Astrocyte (in vitro differentiated cells and primary cell): Measurements from ENCODE around the gene DOLPP1. TPM values are rescaled to one million over a fixed set of nuclear protein-coding genes. Genes with fewer than 3 reads are reported as not detected.

Experiments
- DNase-seq: peaks from one replicate; pipeline ENCODE4 v3.0.0-alpha.2; 2010; ENCODE audit warnings: low read depth
- FAIRE-seq: peaks from 2 replicates; lab custom pipeline; 2011; peaks lifted over from hg19 to GRCh38; lab: Jason Lieb, UNC
- H2AFZ ChIP-seq: 2 replicates; pipeline ENCODE4 v1.6.0; 2012; ENCODE audit warnings: low read depth, low read length, inconsistent platforms
- H3K27ac ChIP-seq: 2 replicates; pipeline ENCODE4 v1.5.1; 2011; ENCODE audit warnings: low read depth, low read length, inconsistent platforms
- H3K27me3 ChIP-seq: 2 replicates; pipeline ENCODE4 v1.6.0; 2011; ENCODE audit warnings: low read length, inconsistent platforms; ENCODE audit not compliant: insufficient read depth
- H3K36me3 ChIP-seq: 2 replicates; pipeline ENCODE4 v1.5.1; 2011; ENCODE audit warnings: low read length, inconsistent platforms; ENCODE audit not compliant: insufficient read depth
- H3K4me1 ChIP-seq: 2 replicates; pipeline ENCODE4 v1.5.1; 2011; ENCODE audit warnings: low read length, inconsistent platforms; ENCODE audit not compliant: insufficient read depth
- H3K4me2 ChIP-seq: 2 replicates; pipeline ENCODE4 v1.6.0; 2012; ENCODE audit warnings: low read length, inconsistent platforms
- H3K4me3 ChIP-seq: 2 replicates; pipeline ENCODE4 v1.5.1; 2011; ENCODE audit warnings: low read depth, mild to moderate bottlenecking, low read length, inconsistent platforms; ENCODE audit not compliant: insufficient read depth
- H3K79me2 ChIP-seq: 2 replicates; pipeline ENCODE4 v1.6.0; 2012; ENCODE audit warnings: mild to moderate bottlenecking, low read length, inconsistent platforms; ENCODE audit not compliant: insufficient read depth
- H3K9ac ChIP-seq: 2 replicates; pipeline ENCODE4 v1.6.0; 2012; ENCODE audit warnings: mild to moderate bottlenecking, low read length, inconsistent platforms
- H3K9me3 ChIP-seq: 2 replicates; pipeline ENCODE4 v1.5.1; 2012; ENCODE audit warnings: low read depth, mild to moderate bottlenecking, low read length, inconsistent platforms; ENCODE audit not compliant: insufficient read depth
- H4K20me1 ChIP-seq: 2 replicates; pipeline ENCODE4 v1.6.0; 2012; ENCODE audit warnings: low read length, inconsistent platforms; ENCODE audit not compliant: insufficient read depth
- H3K27ac Mint-ChIP-seq: one replicate; pipeline ENCODE4 v1.8.0; 2021; ENCODE audit warnings: mild to moderate bottlenecking, mixed read lengths; ENCODE audit not compliant: unreplicated experiment
- H3K27me3 Mint-ChIP-seq: one replicate; pipeline ENCODE4 v1.8.0; 2021; ENCODE audit warnings: low read depth, mixed read lengths; ENCODE audit not compliant: unreplicated experiment
- H3K36me3 Mint-ChIP-seq: one replicate; pipeline ENCODE4 v1.8.0; 2021; ENCODE audit warnings: low read depth, mixed read lengths; ENCODE audit not compliant: unreplicated experiment
- H3K4me1 Mint-ChIP-seq: one replicate; pipeline ENCODE4 v1.8.0; 2021; ENCODE audit warnings: low read depth, mixed read lengths; ENCODE audit not compliant: unreplicated experiment
- H3K4me3 Mint-ChIP-seq: one replicate; pipeline ENCODE4 v1.8.0; 2021; ENCODE audit warnings: mild to moderate bottlenecking, moderate library complexity, mixed read lengths; ENCODE audit not compliant: unreplicated experiment
- H3K9me3 Mint-ChIP-seq: one replicate; pipeline ENCODE4 v1.8.0; 2021; ENCODE audit warnings: mild to moderate bottlenecking, mixed read lengths; ENCODE audit not compliant: unreplicated experiment
- EZH2 ChIP-seq: IDR thresholded peaks from 2 replicates; pipeline ENCODE4 v1.6.1; 2012; ENCODE audit warnings: mild to moderate bottlenecking, low read length, inconsistent platforms; ENCODE audit not compliant: insufficient read depth
- total RNA-seq: library from RNA; stranded (reverse); gene quantifications from 2 replicates; pipeline ENCODE4 v1.2.1, GENCODE V29; 2021
- TF ChIP-seq, protein P1 (sequence below): IDR thresholded peaks from 2 replicates; pipeline ENCODE4 v1.5.1; 2011; ENCODE audit warnings: low read depth, mild to moderate bottlenecking, inconsistent platforms, low read length, moderate library complexity; ENCODE audit not compliant: insufficient read depth

Gene DOLPP1
- total RNA-seq, 1 donor from 2014 or later = 17.9 TPM

DNA sequence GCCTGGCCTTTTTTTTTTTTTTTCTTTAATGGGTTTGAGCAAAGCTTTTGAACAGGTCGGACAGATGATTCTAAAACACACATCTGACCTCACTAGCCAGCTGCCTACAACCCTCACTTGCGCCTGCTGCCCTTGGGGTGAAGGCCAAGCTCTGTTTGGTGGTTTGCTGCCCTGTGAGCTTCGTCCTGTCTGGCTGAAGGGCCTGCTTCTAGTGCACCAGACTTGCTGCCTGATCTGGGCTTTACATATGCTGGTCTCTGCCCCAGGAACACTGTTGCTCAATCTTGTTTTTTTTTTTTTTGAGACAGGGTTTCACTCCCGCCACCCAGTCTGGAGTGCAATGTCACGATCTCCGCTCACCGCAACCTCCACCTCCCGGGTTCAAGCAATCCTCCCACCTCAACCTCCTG, 16.4 kb upstream of the DOLPP1 start:
- H3K27me3 Mint-ChIP-seq = no peaks in the 10 kb centered on the region
- DNase-seq (no peak), FAIRE-seq (no peak)

DNA sequence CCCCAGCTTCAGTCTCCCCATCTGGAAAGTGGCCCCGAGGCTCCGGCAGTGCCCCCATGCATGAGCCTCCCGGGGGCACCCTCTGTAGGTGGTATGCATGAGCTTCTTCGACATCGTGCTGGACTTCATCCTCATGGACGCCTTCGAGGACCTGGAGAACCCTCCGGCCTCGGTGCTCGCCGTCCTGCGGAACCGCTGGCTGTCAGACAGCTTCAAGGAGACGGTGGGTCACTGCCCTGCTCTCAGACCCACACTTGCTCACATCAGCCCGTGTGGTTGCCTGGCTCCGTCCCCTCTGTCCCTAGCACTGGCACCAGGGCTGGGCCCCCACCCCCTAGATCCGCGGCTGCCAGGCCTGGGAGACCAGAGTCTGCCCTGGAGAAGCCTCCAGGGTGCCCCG, 12.8 kb upstream of the DOLPP1 start:
- no peak for FAIRE-seq
- H3K27me3 Mint-ChIP-seq = no peaks in the 10 kb centered on the region
- no peaks in the 10 kb centered on the region for H3K9me3 Mint-ChIP-seq
- peaks cover 15% of the 10 kb centered on the region for H3K36me3 Mint-ChIP-seq
- Histone ChIP-seq H3K4me1 (no peaks in the 10 kb centered on the region), H3K27me3 (no peaks in the 10 kb centered on the region), H3K79me2 (no peaks in the 10 kb centered on the region), H3K9me3 (no peaks in the 10 kb centered on the region), H2AFZ (no peak overlapping the region), H3K9ac (no peak overlapping the region), H3K27ac (no peak overlapping the region), H3K4me3 (no peak overlapping the region), H3K36me3 (peaks cover 5% of the 10 kb centered on the region), H3K4me2 (no peak overlapping the region), H4K20me1 (no peaks in the 10 kb centered on the region)
- TF ChIP-seq, protein P1, sequence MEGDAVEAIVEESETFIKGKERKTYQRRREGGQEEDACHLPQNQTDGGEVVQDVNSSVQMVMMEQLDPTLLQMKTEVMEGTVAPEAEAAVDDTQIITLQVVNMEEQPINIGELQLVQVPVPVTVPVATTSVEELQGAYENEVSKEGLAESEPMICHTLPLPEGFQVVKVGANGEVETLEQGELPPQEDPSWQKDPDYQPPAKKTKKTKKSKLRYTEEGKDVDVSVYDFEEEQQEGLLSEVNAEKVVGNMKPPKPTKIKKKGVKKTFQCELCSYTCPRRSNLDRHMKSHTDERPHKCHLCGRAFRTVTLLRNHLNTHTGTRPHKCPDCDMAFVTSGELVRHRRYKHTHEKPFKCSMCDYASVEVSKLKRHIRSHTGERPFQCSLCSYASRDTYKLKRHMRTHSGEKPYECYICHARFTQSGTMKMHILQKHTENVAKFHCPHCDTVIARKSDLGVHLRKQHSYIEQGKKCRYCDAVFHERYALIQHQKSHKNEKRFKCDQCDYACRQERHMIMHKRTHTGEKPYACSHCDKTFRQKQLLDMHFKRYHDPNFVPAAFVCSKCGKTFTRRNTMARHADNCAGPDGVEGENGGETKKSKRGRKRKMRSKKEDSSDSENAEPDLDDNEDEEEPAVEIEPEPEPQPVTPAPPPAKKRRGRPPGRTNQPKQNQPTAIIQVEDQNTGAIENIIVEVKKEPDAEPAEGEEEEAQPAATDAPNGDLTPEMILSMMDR = no peak
- no peak for TF ChIP-seq EZH2
- no peaks in the 10 kb centered on the region for H3K4me1 Mint-ChIP-seq
- no peak overlapping the region for H3K27ac Mint-ChIP-seq
- H3K4me3 Mint-ChIP-seq = no peak overlapping the region
- no peak for DNase-seq

More for the DNA sequence above, 16.4 kb upstream of the DOLPP1 start:
- Histone ChIP-seq H3K27ac (no peak overlapping the region), H3K79me2 (no peaks in the 10 kb centered on the region), H3K27me3 (no peaks in the 10 kb centered on the region), H3K4me2 (no peak overlapping the region), H2AFZ (no peak overlapping the region), H3K36me3 (peaks cover 5% of the 10 kb centered on the region), H4K20me1 (no peaks in the 10 kb centered on the region), H3K9me3 (no peaks in the 10 kb centered on the region), H3K9ac (no peak overlapping the region), H3K4me3 (no peak overlapping the region), H3K4me1 (peaks cover 4% of the 10 kb centered on the region)
- Mint-ChIP-seq H3K36me3 (peaks cover 19% of the 10 kb centered on the region), H3K9me3 (no peaks in the 10 kb centered on the region), H3K4me3 (no peak overlapping the region), H3K27ac (no peak overlapping the region), H3K4me1 (no peaks in the 10 kb centered on the region)
- TF ChIP-seq, protein P1 = no peak
- no peak for TF ChIP-seq EZH2

- FAIRE-seq = no peak
These were observed 11.7 kb upstream of the DOLPP1 start for GRCh38 chr9:129068990-129069861.

More at GRCh38 chr9:129068990-129069861, 11.7 kb upstream of the DOLPP1 start:
- TF ChIP-seq, protein P1 = no peak
- TF ChIP-seq EZH2 = no peak
- no peak overlapping the region for H3K4me3 Mint-ChIP-seq
- H3K27ac Mint-ChIP-seq = no peak overlapping the region
- peaks cover 15% of the 10 kb centered on the region for H3K36me3 Mint-ChIP-seq
- H3K4me1 Mint-ChIP-seq = no peaks in the 10 kb centered on the region
- no peaks in the 10 kb centered on the region for H3K9me3 Mint-ChIP-seq
- H3K27me3 Mint-ChIP-seq = no peaks in the 10 kb centered on the region
- no peak overlapping the region for H3K4me3 ChIP-seq
- H3K4me1 ChIP-seq = no peaks in the 10 kb centered on the region
- H3K9me3 ChIP-seq = no peaks in the 10 kb centered on the region
- no peaks in the 10 kb centered on the region for H3K27me3 ChIP-seq
- DNase-seq = no peak
- no peaks in the 10 kb centered on the region for H3K79me2 ChIP-seq
- H3K9ac ChIP-seq = no peak overlapping the region
- H3K36me3 ChIP-seq = peaks cover 5% of the 10 kb centered on the region
- H2AFZ ChIP-seq = no peak overlapping the region
- no peaks in the 10 kb centered on the region for H4K20me1 ChIP-seq
- no peak overlapping the region for H3K4me2 ChIP-seq
- no peak overlapping the region for H3K27ac ChIP-seq
